Ascending aorta (tissue), 2 donors: ENCODE measurements around the gene SPDYE4. TPM values are rescaled to one million over a fixed set of nuclear protein-coding genes. Genes with fewer than 3 reads are reported as not detected.
"Not testable (repeated sequence)": the region's sequence is repeated elsewhere in the genome, so short reads cannot be mapped to it uniquely, and the experiment has no call there.

Source experiments
- DNase-seq, 2 donors: peaks; one replicate each; pipeline ENCODE4 v3.0.0-alpha.2; 2019; ENCODE audit warnings: low spot score in 2 of 2
- H3K27ac ChIP-seq, 2 donors: fragments of 200-600 bp; sonication (generic); one replicate each; pipeline ENCODE4 v1.5.1; 2016 to 2017; ENCODE audit warnings: mild to moderate bottlenecking in 1 of 2
- H3K27me3 ChIP-seq: fragments of 200-600 bp; sonication (generic); one replicate; pipeline ENCODE4 v1.5.1; 2017
- H3K36me3 ChIP-seq, 2 donors: fragments of 200-600 bp; sonication (generic); one replicate each; pipeline ENCODE4 v1.5.1; 2016
- H3K4me1 ChIP-seq, 2 donors: fragments of 200-600 bp; sonication (generic); one replicate each; pipeline ENCODE4 v1.5.1; 2016 to 2017; ENCODE audit warnings: mild to moderate bottlenecking in 1 of 2
- H3K4me3 ChIP-seq, 2 donors: fragments of 200-600 bp; sonication (generic); one replicate each; pipeline ENCODE4 v1.5.1; 2016 to 2017; ENCODE audit warnings: mild to moderate bottlenecking in 1 of 2
- H3K9me3 ChIP-seq, 2 donors: fragments of 200-600 bp; sonication (generic); one replicate each; pipeline ENCODE4 v1.5.1; 2016
- intact Hi-C: fragments of 100-400 bp; cut with DNase I; formaldehyde crosslinking; loops from one replicate; pipeline ENCODE4 v1.15.1; 2023
- total RNA-seq: library from RNA; depleted of rRNA; stranded (reverse); fragments of >200 nt; gene quantifications from one replicate; pipeline ENCODE4 v1.1.0, GENCODE V29; 2016
- TF ChIP-seq, protein P1 (sequence below), 3 experiments: fragments of 200-600 bp in 2 of 3; fragments of 450-650 bp in 1 of 3; sonication (generic) in 2 of 3; IDR thresholded peaks; one replicate each; pipeline ENCODE4 v1.5.1; 2016 to 2019; ENCODE audit warnings: antibody characterized with exemption in 3 of 3, mild to moderate bottlenecking in 1 of 3, moderate library complexity in 1 of 3

Gene SPDYE4, protein sequence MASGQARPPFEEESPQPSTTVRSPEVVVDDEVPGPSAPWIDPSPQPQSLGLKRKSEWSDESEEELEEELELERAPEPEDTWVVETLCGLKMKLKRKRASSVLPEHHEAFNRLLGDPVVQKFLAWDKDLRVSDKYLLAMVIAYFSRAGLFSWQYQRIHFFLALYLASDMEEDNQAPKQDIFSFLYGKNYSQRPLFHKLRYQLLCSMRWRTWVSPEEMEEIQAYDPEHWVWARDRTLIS
- not detected for total RNA-seq

DNA sequence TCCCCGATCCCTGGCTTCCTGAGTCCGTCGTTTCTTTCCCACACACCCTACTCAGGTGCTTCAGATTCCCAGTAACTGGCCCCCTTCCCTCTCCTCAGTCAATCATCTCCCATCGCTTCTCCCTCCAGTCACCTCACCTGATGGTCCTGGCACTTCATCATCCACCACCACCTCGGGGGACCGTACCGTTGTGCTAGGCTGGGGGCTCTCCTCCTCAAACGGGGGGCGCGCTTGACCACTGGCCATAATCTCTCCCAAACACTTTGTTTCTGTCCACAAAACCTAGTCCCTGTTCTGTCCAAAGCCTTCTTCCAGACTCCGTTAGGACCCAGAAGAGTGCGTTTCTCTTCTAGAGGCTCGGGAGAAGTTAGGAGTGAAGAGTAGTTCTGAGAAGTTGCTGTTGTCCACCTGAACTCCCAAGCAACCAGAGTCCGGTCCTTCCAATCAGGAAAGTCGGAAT, at the start of gene SPDYE4:
SPDYE4 (minus strand) TSS at position 410 of the 460 bp plus-strand sequence; CDS start at position 246, 164 bp downstream.
- Histone ChIP-seq H3K27me3 (no peaks in the 10 kb centered on the region), H3K36me3 (no peaks in the 10 kb centered on the region), H3K9me3 (no peaks in the 10 kb centered on the region), H3K4me1 (no peaks in the 10 kb centered on the region), H3K27ac (no peak within 1 kb of the TSS), H3K4me3 (no peak within 1 kb of the TSS)
- DNase-seq, result no peak
- intact Hi-C loops, result no loop called here
- TF ChIP-seq, protein P1, sequence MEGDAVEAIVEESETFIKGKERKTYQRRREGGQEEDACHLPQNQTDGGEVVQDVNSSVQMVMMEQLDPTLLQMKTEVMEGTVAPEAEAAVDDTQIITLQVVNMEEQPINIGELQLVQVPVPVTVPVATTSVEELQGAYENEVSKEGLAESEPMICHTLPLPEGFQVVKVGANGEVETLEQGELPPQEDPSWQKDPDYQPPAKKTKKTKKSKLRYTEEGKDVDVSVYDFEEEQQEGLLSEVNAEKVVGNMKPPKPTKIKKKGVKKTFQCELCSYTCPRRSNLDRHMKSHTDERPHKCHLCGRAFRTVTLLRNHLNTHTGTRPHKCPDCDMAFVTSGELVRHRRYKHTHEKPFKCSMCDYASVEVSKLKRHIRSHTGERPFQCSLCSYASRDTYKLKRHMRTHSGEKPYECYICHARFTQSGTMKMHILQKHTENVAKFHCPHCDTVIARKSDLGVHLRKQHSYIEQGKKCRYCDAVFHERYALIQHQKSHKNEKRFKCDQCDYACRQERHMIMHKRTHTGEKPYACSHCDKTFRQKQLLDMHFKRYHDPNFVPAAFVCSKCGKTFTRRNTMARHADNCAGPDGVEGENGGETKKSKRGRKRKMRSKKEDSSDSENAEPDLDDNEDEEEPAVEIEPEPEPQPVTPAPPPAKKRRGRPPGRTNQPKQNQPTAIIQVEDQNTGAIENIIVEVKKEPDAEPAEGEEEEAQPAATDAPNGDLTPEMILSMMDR (IDR thresholded peaks at IDR 0.05), result no peak

DNA sequence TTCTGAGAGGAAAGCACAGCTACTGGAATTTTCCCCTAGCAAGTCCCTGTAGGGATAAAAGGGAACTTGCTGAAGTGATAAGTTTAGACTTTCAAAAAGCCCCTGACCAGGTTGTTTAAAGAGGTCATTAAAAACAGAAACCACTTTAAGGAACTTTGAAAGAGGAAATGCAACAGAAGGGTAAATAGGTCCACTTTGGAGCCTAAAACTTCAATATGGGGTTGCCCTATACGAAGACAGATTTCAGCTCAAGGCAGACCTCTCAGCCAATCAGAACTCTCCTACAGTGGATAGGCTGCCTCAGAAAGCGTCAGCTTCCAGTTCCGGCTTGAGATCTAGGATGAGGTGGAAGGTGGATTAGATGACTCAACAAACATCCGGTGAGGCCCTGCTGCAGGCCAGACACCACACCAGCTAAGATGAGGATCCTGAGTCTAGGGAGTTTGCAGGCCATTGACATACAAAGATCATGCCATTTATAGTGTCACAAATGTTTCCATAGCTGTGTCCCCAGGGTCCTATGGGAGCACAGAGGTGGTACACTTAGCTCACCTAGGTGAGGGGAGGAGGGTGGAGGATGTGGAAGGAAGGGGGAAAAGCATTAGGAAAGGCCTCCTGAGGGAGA, 48.7 kb upstream of the SPDYE4 start:
- no peaks in the 10 kb centered on the region for H3K27me3 ChIP-seq
- no peak for DNase-seq
- no peaks in the 10 kb centered on the region for H3K4me1 ChIP-seq
- peaks cover 4 to 20% of the 10 kb centered on the region in 2 donors for H3K9me3 ChIP-seq
- H3K27ac ChIP-seq, result no peak overlapping the region
- intact Hi-C loops, result no loop called here
- TF ChIP-seq, protein P1 (IDR thresholded peaks at IDR 0.05), result no peak
- no peaks in the 10 kb centered on the region for H3K36me3 ChIP-seq
- no peak overlapping the region for H3K4me3 ChIP-seq

DNA sequence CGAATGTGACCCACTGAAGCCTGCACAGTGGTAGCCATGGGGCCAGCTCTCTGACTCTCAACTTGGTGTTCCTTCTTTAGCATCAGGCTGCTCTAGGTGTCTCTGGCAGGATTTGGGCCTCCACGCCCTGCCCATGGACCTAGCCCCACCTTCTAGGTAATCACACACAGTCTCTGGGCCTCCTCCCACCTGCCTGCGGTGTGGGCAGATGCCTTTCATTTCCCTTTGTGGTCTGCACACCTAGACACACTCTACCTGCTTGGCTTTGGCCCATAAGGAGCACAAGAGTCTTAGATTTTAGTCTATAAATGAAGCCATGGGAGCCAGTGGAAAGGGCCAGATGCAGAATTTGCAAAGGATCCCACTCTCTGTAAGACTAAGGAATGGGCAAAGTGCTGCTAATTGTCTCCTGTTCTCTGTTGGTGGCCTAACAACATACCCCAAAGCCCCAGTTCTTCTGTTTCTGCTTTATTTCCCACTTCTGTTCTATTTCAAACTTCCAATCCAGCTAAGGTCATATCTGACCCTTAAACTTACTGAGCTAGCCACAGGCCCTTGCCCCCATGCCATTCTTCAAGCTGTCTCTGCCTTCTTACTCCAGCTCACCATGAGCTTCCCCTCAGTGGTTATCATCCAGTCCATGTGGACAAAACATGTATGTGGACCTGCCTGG, 48.0 kb upstream of the SPDYE4 start:
- peaks cover 4 to 20% of the 10 kb centered on the region in 2 donors for H3K9me3 ChIP-seq
- DNase-seq, result no peak
- no peak overlapping the region for H3K27ac ChIP-seq

DNA sequence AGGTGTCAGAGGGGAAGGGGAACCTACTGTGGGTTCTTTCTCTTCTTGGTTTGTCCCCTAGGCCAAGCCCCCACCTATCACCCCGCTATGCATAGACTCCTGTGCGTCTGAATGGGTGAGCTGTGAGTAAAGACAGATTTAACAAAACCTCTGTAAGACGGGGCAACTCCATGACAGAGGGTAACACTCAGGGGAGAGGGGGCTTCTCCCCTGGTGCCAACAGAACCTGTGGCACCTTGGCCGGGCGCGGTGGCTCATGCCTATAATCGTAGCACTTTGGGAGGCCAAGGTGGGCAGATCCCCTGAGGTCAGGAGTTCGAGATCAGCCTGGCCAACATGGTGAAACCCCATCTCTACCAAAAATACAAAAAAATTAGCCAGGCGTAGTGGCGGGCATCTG, 47.0 kb upstream of the SPDYE4 start:
- H3K4me1 ChIP-seq, H3K27ac ChIP-seq, intact Hi-C loops, H3K36me3 ChIP-seq, H3K27me3 ChIP-seq, H3K4me3 ChIP-seq, DNase-seq: not testable (repeated sequence)
- peaks cover 4 to 17% of the 10 kb centered on the region in 2 donors for H3K9me3 ChIP-seq

More for the DNA sequence above, 48.0 kb upstream of the SPDYE4 start:
- Histone ChIP-seq H3K27me3 (no peaks in the 10 kb centered on the region), H3K4me1 (no peaks in the 10 kb centered on the region), H3K4me3 (no peak overlapping the region), H3K36me3 (no peaks in the 10 kb centered on the region)
- TF ChIP-seq, protein P1 (IDR thresholded peaks at IDR 0.05), result no peak
- intact Hi-C loops, result no loop called here

DNA sequence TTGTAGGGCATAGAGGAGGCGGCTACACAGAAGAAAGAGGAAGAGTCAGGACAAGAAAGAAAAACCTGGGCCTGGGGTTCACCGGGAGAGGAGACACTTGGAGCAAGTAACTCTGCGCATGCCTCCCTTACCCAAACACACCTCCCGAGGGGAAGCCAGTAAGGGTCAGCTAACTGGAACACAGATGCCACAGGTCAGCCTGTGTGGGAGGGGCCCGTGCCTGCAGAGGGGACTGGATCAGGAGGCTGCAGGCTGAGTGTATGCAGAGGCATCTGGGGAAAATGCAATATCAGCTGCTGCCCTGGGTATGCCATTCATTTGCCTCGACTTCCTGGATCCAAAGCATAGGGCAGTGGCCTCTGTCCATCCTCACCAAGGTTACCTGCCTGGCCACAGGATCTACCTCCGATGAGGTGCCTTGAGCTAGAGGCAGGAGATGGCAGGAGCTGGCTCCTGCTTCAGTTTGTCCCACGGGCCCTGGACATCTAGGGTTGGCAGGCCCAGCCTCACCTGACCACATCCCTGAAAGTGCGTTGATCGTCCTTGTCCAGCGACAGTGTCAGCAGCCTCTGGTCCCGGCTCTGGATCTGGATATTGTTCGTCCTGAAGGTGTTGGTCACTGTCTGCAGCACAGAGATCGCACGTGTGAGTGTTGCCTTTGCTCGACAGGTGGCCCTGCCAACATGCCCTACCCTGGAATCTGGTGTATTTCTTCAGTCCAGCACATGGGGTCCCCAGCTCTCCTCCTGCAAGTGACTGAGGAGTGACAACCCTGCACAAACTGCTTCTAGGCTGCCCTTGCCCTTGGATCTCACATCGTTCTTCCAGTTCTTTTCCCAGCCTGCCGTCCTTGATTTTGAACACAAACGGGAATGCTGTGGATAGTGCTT, 45.4 kb upstream of the SPDYE4 start:
- TF ChIP-seq, protein P1 (IDR thresholded peaks at IDR 0.05), result no peak
- Histone ChIP-seq H3K27me3 (peaks cover 5% of the 10 kb centered on the region), H3K27ac (no peak overlapping the region), H3K9me3 (peaks cover 0 to 4% of the 10 kb centered on the region in 2 donors), H3K4me1 (no peaks in the 10 kb centered on the region), H3K4me3 (no peak overlapping the region), H3K36me3 (no peaks in the 10 kb centered on the region)
- DNase-seq, result no peak
- intact Hi-C loops, result no loop called here
